ENCODE results near the gene RNF146. TPM values are rescaled to one million over a fixed set of nuclear protein-coding genes. Genes with fewer than 3 reads are reported as not detected.

Gene RNF146, protein sequence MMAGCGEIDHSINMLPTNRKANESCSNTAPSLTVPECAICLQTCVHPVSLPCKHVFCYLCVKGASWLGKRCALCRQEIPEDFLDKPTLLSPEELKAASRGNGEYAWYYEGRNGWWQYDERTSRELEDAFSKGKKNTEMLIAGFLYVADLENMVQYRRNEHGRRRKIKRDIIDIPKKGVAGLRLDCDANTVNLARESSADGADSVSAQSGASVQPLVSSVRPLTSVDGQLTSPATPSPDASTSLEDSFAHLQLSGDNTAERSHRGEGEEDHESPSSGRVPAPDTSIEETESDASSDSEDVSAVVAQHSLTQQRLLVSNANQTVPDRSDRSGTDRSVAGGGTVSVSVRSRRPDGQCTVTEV
- total RNA-seq: 34.1 and 43.1 TPM in 2 replicates

DNA sequence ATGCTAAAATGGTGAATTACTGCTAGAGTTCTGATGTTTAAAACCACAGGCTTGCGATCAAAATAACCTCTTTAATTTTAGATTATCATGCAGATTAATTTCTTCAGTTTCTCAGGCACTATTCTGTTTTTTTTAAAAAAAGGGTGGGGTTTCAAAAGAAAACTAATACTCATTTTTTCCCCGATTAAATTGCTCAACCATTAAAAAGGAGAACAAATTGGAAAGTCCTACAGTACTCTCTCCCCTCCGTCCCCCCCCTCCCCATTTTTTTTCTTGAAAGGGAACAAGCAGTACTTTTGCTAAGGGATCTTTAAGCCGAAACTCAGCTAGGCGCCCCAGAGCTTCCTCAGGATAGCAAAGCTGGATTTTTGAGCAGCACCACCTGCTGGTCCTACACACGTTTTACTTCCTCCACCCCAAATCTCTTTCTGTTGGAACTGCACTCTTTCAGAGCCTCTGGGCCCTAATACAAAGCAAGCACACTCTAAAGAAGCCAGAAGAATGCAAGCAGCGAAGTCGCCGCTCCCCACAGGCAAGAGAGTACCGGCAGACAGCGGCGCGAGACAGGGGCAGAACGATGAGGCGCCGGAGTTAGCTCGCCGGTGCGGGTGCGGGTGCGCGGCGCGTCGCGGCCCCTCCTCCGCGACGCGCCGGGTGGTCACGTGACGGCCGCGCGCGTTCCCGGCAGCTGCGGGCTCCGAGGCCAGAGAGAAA lies at the start of gene RNF146:
RNF146 (plus strand) TSS at position 687 of the 714 bp plus-strand sequence. CDS start 13,475 bp downstream, outside the sequence.

Other genes with a start within 250 kb of the RNF146 start
- under 0.01 and 2.0 TPM in 2 replicates for gene RSPO3, start 148.2 kb upstream of the RNF146 start, total RNA-seq
- gene ECHDC1, start 76.7 kb downstream of the RNF146 start, total RNA-seq: 67.9 and 82.8 TPM in 2 replicates
- 0.38 and 0.85 TPM in 2 replicates for gene KIAA0408, start 192.5 kb downstream of the RNF146 start, total RNA-seq